ENCODE results near the gene NOSTRIN.
"Not testable (repeated sequence)": the region's sequence is repeated elsewhere in the genome, so short reads cannot be mapped to it uniquely, and the experiment has no call there.

The NOSTRIN gene

DNA sequence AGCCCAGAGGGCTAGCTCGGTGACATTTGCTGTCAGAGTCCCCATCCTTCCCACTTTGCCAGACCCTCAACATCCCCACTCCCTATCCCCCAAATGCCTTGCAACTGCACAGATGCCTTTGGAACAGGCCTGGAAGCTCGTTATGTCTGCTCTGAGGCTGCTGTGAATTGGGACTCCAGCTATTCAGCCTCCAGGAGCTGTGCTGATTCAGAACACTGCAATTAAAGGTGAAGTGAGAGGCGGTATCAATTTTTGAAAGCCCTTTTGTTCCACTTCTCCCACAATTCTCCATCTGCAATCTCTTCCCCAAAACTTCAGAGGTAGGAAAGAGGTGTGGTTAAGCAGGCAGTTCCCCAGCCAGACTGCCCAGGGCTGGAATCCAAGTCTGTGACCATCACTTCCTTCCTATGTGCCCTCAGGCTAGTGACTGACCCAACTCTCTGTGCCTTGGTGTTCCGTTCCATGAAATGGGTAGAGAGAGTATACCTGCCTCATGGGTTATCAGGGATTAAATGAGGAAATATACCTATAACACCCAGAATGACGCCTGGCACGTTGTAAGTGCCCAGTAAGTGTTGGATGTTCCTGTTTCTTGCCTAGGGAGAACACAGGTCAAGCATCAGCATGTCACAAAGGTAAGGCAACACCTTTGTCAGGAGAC is 17.5 kb downstream of the NOSTRIN start:
- DNase-seq, result peak; percentile 16

DNA sequence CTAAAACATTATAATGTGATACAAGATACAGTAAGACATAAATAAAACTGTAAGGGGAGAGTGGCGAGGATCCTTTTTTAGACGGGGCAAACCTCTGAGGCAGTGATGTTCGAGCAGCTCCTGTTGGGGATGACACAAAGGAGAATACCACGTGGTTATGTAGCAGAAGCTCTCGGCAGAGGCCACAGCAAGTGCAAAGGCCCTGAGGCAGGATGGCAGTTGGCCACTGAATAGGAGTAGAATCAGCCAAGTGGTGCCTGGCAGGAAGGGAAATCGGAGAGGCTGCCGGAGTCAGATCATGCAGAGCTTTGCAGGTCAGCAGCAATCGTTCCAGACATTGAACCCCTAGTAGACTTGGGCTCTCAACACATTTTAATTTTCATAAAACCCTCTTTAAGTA is 19.1 kb downstream of the NOSTRIN start:
- no peak for DNase-seq

DNA sequence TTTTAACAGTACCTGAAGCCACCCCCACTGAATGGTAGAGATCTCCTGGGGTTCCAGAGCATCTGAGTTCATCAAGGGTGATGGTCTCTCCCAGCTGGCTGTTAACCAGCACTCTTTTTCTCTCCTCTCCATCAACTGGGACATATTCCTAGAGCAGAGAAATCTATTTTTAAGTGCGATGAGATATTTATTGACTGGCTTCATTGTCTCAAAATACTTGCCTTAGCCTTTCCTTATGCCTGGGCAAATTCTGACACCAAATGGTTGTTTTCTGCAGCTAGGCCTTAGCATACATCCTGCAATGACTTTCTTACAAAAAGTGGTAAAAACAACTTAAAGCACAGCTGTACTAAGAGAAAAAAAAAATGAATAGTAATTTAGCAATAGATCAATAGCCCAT is 19.6 kb downstream of the NOSTRIN start:
- DNase-seq, result no peak

DNA sequence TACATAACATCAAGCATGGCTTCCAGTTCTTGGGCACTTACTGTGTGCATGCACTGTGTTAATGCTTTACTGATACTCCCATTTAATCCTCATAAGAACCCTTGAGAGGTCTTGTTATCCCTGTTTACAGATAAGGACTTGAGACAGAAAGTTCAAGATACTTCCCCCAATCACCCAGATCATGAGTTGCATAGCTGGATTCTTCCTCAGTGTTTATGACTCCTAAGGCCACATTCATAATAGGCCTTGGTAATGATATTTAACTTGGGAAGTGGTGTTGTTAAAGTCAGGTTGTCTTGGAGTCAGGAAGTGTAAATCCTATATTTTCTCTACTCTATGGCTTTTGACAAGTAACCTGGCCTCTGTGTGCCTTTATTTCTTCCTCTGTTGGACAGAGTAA is 22.7 kb downstream of the NOSTRIN start:
- DNase-seq, result no peak

DNA sequence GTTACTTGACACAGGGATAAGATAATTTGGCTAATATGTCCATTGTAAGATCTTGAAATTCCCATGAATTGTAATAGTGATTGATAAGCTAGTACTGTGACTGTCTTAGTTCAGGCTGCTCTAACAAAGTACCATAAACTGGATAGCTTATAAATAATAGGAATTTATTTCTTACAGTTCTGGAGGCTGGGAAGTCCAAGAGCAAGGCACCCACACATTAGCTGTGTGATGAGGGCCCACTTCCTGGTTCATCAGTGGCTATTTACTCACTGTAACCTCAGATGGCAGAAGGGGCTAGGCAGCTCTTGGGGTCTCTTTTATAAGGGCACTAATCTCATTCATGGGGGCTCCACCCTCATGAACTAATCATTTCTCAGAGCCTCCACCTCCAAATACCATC is 28.5 kb downstream of the NOSTRIN start:
- DNase-seq, result no peak

DNA sequence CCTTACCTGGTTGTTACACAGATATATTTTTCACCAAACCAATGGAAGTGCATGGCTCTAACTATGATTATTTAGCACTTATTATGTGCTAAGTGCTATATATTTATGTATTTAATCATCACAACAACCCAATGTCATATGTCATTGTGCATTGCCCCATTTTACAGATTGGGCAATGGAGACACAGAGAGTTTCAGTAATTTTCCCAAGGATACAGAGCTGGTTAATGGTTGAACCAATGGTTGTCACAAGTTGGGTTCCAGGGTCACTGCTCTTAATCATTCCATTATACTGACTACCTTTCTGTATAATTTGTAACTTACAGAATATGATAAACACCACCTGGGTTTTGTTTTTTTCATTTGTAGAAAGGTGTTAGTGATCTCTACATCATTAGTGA is 29.2 kb downstream of the NOSTRIN start:
- DNase-seq, result no peak

DNA sequence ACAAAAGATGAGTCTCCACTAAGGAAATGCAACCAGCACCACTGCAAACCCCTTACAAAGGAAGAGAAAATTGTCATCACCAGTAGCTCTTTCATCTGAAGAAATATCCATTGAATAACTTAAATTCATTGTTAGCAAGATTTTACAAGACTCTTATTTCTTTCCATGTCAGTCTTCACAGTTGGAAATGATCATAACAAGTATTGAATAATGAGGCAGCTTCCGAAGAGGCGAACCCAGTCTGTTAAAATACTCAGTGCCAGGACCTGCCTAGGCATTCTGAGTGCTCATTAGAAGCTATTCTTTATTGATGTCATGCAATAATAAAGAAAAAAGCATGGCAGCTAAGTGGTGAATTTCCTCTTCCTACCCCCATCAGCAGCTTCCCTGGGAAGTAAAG is 33.5 kb downstream of the NOSTRIN start:
- no peak for DNase-seq

DNA sequence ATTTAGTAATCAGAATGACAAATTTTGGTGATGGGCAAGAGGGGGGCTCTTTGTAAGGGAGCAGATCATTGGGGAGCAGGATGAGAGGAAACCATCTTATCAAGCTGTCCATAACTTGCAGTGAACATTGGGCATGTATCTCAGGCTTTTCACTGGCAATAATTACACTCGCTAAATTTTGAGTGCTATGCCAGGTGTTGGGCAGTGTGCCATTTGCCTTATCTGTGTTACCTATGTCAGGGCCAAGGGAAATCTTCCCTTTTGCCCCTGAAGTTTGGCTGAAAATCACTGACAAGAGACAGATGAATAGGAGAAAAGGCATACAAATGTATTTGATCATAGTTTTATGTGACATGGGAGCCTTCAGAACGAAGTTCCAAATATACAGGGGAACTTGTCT is 39.0 kb downstream of the NOSTRIN start:
- DNase-seq, result no peak

DNA sequence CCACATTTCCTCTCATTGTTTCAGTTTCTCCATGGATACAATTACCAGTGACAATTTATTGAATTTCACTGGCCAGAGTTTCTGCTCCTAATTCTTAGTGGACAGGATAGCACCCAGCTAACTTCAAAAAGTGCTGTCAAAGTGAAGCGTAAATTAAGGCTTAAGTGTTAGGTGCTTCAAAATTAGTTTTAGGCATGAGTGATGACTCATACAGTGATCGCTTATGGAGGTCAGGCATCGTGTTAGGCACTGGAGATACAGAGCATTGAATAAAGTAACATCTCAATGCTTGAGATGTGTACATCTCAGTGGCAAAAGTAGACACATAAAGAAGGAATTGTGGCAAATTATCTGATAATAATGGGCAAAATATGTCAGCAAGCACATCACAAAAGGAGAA is 40.8 kb downstream of the NOSTRIN start:
- no peak for DNase-seq

DNA sequence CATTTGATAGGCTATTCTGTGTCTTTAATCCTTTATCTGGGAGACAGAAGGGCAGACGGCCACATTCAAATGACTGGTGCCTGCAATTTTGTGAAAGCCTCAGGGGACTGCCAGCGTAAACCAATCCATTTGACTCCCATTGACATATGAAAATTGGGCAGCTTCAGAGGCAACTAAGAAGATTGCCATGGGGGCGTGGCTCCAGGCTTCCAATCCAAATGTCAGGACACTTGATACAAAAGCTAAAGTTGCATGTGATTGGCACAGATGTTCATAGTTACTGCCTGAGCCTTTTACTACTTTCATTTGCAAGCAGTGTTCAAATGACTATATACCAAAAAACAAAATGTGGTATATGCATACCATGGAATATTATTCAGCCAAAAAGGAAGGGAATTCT is 45.8 kb downstream of the NOSTRIN start:
- no peak for DNase-seq

DNA sequence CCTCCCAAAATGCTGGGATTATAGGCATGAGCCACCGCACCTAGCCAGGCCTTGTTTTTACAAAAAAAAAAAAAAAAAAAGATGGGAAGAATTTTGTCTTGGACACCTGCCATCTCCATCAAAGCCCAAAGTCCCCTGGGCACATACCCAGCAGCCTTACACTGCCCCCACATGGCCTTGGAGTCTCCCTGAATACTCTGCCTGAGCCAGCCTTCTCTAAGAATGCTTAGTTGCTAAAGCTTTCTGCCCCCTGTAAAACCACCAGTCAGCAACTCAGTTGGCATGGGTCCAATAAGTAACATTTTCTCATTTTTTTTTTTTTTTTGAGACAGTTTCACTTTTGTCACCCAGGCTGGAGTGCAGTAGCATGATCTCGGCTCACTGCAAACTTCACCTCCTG is 47.2 kb downstream of the NOSTRIN start:
- DNase-seq, result peak; percentile 18

DNA sequence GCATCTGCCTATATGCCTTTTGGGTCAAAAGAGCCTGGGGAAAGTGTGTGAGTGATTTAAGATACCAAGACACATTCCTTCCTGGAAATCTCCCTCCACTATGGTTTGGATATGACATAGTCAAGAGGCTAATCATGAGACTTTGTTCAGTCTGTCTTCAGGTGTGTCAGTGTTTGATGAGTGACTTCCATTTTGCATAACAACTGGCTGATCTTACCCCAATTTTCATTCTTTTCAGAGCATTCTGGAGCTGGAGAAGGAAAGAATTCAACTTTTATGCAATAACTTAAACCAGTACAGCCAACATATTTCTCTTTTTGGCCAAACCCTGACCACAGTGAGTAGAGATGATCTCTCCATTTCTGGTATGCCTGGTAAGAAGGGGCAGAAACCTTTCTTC is 48.4 kb downstream of the NOSTRIN start:
- DNase-seq, result no peak

DNA sequence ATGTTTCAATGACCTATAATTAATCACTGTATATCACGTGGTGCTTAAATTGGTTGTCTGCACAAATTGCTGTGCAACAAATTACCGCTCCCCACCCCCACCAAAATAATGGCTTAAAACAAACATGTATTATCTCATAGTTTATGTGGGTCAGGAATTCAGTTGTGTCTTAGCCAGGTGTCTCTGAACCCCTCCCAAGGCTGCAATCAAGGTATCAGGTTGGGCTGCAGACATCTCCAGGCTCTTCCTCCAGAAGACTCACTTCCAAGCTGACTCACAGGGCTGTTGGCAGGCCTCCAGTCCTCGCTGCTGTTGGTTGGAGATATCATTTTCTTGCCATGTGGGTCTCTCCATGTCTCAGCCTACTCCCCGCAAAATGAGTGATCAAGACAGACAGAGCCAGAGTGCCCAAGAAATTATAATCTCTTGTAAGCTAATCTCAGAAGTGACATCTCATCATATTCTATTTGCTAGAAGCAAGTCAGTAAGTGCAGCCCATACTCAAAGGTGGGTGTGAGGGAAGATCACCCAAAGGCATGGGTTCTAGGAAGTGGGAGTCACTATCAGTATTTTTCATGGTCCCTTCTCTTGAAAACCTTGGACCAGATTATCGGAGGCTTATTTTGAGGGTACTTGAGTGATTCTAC is 49.4 kb downstream of the NOSTRIN start:
- peak; percentile 78 for DNase-seq

DNA sequence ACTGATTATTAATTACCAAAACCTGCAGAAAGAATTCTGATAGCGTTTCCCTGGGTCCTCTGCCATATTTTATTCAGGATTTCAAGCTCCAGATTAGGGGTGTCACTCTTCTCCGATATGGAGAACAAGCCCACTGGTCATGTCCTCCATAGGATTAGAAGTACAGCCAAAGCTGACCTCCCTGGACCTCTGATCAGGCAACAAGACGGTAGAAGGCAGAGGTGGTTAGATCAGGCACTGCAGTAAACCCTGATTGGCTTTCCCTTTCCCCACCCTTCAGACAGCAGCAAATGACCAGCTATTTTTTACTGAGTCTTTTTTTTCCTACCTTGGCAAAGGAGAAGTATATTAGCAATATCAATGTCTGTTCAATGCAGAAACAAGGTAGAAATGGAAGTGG is 50.0 kb downstream of the NOSTRIN start:
- no peak for DNase-seq

DNA sequence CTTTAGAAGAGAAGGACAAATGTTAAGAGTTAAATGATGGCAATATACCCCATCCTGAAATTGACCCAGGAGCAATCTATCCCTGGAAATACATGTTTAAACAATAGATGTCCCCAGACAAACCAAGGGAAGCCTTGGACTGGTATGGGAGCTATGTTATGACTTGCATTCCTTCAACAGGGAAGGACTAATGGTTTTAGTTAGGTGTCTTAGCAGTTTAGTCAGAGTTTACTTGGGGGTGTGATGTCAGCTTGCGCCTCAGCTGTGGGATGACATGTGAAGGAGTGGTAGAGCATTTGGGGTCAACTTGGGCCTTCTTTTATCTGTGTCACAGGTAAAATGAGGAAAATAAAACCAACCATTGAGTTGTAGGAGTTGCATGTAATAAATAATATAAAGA is 51.0 kb downstream of the NOSTRIN start:
- DNase-seq, result no peak

DNA sequence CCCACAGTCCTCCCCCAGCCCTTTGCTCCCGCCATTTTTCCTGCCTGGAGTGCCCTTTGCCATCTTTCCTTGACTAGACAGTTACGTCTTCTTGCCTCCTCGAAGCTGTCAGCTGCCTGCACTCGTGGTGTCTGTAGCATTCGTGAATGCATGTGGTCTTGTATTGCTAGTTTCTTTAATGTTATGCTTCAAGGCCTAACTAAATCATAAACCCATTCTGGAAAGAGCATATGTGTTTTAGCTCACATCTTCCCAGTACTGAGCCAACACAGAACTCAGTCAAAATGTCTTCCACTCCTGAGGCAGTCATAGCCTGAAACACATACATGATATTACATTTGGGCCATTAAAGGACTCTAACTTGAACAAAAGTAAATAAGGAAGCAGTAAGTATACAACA is 52.2 kb downstream of the NOSTRIN start:
- DNase-seq, result no peak

DNA sequence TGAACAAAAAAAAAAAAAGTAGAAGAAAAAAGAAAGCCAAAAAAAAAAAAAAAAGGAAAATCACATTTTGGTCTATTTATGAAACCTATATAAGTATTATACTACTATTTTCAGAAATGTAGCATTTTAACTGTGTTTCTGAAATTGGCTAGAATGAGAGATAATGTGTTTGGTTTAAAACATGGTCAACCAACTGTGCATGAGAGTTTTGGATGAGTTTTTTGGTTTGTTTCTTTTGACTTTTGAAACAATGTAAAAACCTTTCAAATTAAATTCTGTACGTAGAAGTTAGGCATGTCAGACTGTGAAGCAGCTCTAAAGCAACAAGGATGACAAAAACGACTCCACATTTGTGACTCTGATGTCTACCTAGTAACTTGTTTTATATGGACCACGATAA is 53.2 kb downstream of the NOSTRIN start:
- DNase-seq, result no peak

DNA sequence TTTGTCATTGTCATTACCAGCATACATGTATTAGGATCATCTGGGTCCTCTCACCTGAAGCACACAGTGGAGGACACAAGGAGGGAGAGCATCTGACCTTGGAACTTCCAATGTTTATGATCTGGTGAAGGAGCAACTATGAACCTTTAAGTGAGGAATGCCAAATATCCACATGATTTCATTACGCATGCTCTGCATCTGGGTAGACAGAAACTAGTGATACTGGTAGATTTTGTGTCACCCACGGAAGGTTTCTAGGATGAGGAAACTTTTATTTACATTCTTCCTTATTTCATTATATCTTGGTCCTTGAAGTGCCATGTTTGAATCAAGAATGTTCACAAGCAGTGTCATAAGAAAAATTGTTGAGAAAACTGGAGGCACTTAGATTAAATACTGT is 55.7 kb downstream of the NOSTRIN start:
- no peak for DNase-seq

DNA sequence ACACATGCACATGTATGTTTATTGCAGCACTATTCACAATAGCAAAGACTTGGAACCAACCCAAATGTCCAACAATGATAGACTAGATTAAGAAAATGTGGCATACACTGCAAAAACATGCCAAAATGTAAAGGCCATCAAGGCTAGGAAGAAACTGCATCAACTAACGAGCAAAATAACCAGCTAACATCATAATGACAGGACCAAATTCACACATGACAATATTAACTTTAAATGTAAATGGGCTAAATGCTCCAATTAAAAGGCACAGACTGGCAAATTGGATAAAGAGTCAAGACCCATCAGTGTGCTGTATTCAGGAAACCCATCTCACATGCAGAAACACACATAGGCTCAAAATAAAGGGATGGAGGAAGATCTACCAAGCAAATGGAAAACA is 64.7 kb downstream of the NOSTRIN start:
- DNase-seq, result not testable (repeated sequence)

DNA sequence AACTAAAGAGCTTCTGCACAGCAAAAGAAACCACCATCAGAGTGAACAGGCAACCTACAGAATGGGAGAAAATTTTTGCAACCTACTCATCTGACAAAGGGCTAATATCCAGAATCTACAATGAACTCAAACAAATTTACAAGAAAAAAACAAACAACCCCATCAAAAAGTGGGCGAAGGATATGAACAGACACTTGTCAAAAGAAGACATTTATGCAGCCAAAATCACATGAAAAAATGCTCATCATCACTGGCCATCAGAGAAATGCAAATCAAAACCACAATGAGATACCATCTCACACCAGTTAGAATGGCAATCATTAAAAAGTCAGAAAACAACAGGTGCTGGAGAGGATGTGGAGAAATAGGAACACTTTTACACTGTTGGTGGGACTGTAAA is 67.9 kb downstream of the NOSTRIN start:
- not testable (repeated sequence) for DNase-seq

DNA sequence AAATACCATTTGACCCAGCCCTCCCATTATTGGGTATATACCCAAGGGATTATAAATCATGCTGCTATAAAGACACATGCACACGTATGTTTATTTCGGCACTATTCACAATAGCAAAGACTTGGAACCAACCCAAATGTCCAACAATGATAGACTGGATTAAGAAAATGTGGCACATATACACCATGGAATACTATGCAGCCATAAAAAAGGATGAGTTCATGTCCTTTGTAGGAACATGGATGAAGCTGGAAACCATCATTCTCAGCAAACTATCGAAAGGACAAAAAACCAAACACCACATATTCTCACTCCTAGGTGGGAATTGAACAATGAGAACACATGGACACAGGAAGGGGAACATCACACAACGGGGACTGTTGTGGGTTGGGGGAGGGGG is 68.4 kb downstream of the NOSTRIN start:
- not testable (repeated sequence) for DNase-seq

DNA sequence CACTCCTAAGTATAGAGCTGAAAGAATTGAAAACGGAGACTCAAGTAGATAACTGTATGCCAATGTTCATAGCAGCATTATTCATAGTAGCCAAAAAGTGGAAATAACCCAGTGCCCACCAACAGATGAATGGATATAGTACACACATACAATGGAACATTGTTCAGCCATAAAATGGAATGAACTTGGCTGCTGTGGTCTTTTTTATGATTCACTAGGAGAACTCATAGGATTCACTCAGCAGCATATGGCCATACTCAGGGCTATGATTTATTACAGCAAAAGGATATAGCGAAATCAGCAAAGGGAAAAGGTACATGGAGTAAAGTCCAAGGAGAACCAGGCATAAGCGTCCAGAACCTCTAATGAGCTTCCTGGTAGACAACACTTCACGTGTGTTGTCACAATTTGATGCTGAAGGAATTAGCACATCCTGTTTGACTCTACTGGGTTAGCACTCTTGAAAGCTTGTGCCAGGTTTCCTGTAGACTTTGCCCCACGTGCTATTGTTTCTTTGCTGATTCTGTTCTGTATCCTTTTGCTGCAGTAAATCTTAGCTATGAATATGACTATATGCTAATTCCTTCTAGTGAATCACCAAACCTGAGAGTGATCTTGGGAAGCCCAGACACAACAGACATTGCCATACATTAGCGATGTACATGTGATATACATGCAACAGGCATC is 72.1 kb downstream of the NOSTRIN start:
- DNase-seq, result no peak

DNA sequence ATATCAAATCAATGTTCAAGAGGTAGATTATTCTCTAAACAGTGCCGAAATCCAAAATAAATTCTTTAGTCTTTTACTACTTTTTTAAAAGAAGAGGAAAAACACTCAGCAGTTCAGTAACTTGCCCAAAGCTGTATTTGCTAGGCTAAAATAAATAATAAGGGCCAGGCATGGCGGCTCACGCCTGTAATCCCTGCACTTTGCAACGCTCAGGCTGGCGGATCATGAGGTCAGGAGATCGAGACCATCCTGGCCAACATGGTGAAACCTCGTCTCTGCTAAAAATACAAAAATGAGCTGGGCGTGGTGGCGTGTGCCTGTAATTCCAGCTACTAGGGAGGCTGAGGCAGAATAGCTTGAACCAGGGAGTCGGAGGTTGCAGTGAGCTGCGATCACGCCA is 79.7 kb downstream of the NOSTRIN start:
- DNase-seq, result not testable (repeated sequence)

DNA sequence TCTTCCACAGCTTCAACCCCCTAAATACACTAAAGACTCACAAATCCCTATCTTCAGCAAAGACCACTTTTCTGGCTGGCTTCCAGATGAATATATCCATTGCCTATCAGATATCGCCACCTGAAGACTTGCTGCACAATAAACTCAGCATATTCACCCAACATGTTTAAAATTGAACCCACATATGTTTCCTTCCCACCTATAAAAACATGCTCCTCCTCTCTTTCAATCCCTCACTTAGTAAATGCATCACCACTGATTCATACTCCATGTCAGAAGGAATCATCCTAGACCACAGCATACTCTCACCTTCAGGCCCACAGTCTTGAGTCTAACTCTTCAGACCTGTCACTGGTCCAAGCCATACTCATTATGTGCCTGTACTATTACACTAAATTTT is 82.5 kb downstream of the NOSTRIN start:
- DNase-seq, result peak; percentile 41

DNA sequence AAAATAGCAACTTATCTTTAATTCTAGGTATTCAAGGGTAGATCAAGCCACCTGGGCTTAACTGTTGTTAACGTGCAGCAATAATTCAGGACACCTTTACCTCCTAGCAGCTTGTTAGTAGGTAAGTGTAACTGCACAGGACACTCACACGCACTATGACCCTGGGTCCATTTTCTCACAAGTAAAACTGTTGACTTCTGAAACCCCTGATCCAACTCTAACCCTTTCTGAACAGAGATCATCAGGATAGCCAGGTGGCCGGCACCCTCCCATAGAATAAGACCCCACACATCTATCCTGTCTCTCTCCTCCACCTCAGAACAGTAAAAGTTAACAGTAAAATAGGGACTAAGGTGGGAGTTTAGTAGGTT is 87.2 kb downstream of the NOSTRIN start:
- DNase-seq, result peak; percentile 2

Data from EL (cell line).